ENCODE data around the gene CST4. TPM values are rescaled to one million over a fixed set of nuclear protein-coding genes. Genes with fewer than 3 reads are reported as not detected.

The CST4 gene
- total and polyA plus RNA-seq, 2 experiments from 2014 or later, result not detected

DNA sequence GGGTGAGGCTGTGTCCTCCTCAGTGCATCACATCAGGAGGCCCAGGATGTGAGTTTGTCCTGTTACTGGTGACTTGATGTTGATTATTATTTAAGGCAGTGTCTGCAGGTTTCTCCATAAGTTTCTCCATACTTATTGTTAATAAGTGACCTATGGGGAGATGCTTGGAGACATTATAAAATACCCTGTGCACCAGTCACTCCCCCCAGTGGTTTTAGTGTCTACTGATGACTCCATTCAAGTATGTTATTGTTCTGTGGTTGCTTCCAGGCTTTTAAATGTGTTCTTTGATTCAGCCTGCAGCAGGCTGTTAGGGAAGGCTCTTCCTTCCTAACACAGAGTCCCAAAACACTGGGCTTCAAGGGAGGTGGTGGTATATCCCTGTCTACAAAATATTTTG is 36.5 kb downstream of the CST4 start (continued):
- TF ChIP-seq, protein P1, sequence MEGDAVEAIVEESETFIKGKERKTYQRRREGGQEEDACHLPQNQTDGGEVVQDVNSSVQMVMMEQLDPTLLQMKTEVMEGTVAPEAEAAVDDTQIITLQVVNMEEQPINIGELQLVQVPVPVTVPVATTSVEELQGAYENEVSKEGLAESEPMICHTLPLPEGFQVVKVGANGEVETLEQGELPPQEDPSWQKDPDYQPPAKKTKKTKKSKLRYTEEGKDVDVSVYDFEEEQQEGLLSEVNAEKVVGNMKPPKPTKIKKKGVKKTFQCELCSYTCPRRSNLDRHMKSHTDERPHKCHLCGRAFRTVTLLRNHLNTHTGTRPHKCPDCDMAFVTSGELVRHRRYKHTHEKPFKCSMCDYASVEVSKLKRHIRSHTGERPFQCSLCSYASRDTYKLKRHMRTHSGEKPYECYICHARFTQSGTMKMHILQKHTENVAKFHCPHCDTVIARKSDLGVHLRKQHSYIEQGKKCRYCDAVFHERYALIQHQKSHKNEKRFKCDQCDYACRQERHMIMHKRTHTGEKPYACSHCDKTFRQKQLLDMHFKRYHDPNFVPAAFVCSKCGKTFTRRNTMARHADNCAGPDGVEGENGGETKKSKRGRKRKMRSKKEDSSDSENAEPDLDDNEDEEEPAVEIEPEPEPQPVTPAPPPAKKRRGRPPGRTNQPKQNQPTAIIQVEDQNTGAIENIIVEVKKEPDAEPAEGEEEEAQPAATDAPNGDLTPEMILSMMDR (conservative IDR thresholded peaks at IDR 0.05; ENCODE audit: low read depth in 2 of 2), result no peak
- no peak for TF ChIP-seq ZNF114 (CRISPR knock-in tag; IDR thresholded peaks at IDR 0.05)
- no peak for TF ChIP-seq STAT1 (IDR thresholded peaks at IDR 0.05; ENCODE audit: unreplicated experiment)
- TF ChIP-seq, protein P2, sequence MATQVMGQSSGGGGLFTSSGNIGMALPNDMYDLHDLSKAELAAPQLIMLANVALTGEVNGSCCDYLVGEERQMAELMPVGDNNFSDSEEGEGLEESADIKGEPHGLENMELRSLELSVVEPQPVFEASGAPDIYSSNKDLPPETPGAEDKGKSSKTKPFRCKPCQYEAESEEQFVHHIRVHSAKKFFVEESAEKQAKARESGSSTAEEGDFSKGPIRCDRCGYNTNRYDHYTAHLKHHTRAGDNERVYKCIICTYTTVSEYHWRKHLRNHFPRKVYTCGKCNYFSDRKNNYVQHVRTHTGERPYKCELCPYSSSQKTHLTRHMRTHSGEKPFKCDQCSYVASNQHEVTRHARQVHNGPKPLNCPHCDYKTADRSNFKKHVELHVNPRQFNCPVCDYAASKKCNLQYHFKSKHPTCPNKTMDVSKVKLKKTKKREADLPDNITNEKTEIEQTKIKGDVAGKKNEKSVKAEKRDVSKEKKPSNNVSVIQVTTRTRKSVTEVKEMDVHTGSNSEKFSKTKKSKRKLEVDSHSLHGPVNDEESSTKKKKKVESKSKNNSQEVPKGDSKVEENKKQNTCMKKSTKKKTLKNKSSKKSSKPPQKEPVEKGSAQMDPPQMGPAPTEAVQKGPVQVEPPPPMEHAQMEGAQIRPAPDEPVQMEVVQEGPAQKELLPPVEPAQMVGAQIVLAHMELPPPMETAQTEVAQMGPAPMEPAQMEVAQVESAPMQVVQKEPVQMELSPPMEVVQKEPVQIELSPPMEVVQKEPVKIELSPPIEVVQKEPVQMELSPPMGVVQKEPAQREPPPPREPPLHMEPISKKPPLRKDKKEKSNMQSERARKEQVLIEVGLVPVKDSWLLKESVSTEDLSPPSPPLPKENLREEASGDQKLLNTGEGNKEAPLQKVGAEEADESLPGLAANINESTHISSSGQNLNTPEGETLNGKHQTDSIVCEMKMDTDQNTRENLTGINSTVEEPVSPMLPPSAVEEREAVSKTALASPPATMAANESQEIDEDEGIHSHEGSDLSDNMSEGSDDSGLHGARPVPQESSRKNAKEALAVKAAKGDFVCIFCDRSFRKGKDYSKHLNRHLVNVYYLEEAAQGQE (IDR thresholded peaks at IDR 0.05; ENCODE audit: unreplicated experiment), result no peak
- TF ChIP-seq CREB1 (CRISPR knock-in tag; IDR thresholded peaks at IDR 0.05; ENCODE audit: low read depth), result no peak
- no peak for TF ChIP-seq NANOG (IDR thresholded peaks at IDR 0.05; ENCODE audit: borderline replicate concordance)

DNA sequence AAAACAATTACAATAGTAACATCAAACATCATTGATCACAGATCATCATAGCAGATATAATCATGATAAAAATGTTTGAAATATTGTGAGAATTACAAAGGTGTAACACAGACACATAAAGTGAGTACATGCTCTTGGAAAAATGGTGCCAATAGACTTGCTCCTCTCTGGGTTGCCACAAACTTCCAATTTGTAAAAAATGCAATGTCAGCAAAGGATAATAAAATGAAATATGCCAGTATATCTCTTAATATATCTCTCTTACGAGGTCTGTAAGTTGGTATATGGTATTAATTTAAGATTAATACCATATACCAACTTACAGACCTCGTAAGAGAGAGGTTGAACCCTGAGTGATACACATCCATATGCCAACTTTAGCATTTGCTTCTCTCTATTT is 37.7 kb downstream of the CST4 start:
- Histone ChIP-seq H3K27ac (ENCODE audit: low read depth) (no peak overlapping the region), H3K27me3 (ENCODE audit: insufficient read depth) (no peaks in the 10 kb centered on the region), H4K20me1 (replicated peaks; ENCODE audit: insufficient read depth) (no peaks in the 10 kb centered on the region), H3K4me2 (no peak overlapping the region), H3K79me2 (replicated peaks; ENCODE audit: insufficient read depth) (no peaks in the 10 kb centered on the region), H2AFZ (no peak overlapping the region), H3K9me2 (ENCODE audit: insufficient read depth) (no peaks in the 10 kb centered on the region), H3K36me3 (ENCODE audit: insufficient read depth) (no peaks in the 10 kb centered on the region), H3K4me3 (no peak overlapping the region), H3F3A (replicated peaks; ENCODE audit: low read depth) (no peaks in the 10 kb centered on the region), H3K4me1 (ENCODE audit: insufficient read depth) (no peaks in the 10 kb centered on the region)
- TF ChIP-seq ZNF331 (CRISPR knock-in tag; IDR thresholded peaks at IDR 0.05; ENCODE audit: low read depth) (no peak), NANOG (IDR thresholded peaks at IDR 0.05; ENCODE audit: borderline replicate concordance) (no peak), STAT1 (IDR thresholded peaks at IDR 0.05; ENCODE audit: unreplicated experiment) (no peak), EZH2phosphoT487 (IDR thresholded peaks at IDR 0.05; ENCODE audit: unreplicated experiment) (no peak), POLR2AphosphoS5 (IDR thresholded peaks at IDR 0.05; ENCODE audit: low read depth) (no peak), JUNB (IDR thresholded peaks at IDR 0.05; ENCODE audit: unreplicated experiment) (no peak), ZNF114 (CRISPR knock-in tag; IDR thresholded peaks at IDR 0.05) (no peak), CREB1 (CRISPR knock-in tag; IDR thresholded peaks at IDR 0.05; ENCODE audit: low read depth) (no peak), EZH2 (IDR thresholded peaks at IDR 0.05; ENCODE audit: low read depth, unreplicated experiment) (no peak)
- TF ChIP-seq, protein P3, sequence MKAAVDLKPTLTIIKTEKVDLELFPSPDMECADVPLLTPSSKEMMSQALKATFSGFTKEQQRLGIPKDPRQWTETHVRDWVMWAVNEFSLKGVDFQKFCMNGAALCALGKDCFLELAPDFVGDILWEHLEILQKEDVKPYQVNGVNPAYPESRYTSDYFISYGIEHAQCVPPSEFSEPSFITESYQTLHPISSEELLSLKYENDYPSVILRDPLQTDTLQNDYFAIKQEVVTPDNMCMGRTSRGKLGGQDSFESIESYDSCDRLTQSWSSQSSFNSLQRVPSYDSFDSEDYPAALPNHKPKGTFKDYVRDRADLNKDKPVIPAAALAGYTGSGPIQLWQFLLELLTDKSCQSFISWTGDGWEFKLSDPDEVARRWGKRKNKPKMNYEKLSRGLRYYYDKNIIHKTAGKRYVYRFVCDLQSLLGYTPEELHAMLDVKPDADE (IDR thresholded peaks at IDR 0.05), result no peak
- H3K27me3 Mint-ChIP-seq (ENCODE audit: insufficient read depth, low read depth, poor library complexity), result peaks cover 4% of the 10 kb centered on the region
- H3K4me3 Mint-ChIP-seq, result no peak overlapping the region
- no peaks in the 10 kb centered on the region for H3K36me3 Mint-ChIP-seq (ENCODE audit: low read depth)
- H3K9me3 Mint-ChIP-seq, result no peaks in the 10 kb centered on the region; the same call in 2 of the 3 replicates
- peaks cover under 1% of the 10 kb centered on the region; the same call in 2 of the 3 replicates for H3K4me1 Mint-ChIP-seq
- no peak overlapping the region for H3K27ac Mint-ChIP-seq
- DNase-seq (ENCODE audit: low spot score), result no peak
- ATAC-seq, result no peak

Measured in GM23338 (cell line).